Astrocyte (in vitro differentiated cells and primary cell): ENCODE data around the gene UGT1A5.

Experiments used
- CTCF ChIP-seq: IDR thresholded peaks from 2 replicates; pipeline ENCODE4 v1.5.1; 2011; ENCODE audit warnings: low read depth, mild to moderate bottlenecking, inconsistent platforms, low read length, moderate library complexity; ENCODE audit not compliant: insufficient read depth
- EZH2 ChIP-seq: IDR thresholded peaks from 2 replicates; pipeline ENCODE4 v1.6.1; 2012; ENCODE audit warnings: mild to moderate bottlenecking, low read length, inconsistent platforms; ENCODE audit not compliant: insufficient read depth

GRCh38 chr2:233802132-233802815, 89.6 kb downstream of the UGT1A5 start:
- no peak for TF ChIP-seq CTCF
- TF ChIP-seq EZH2 = no peak
